Astrocyte of the spinal cord (primary cell): ENCODE data around the gene DPYSL3.

Experiments
- DNase-seq: peaks from one replicate; pipeline ENCODE4 v3.0.0; 2011; ENCODE audit warnings: low read depth, low spot score
- H3K4me3 ChIP-seq: 2 replicates; pipeline ENCODE4 v1.5.1; 2011; ENCODE audit warnings: low read depth, mild to moderate bottlenecking, low read length, moderate library complexity
- CTCF ChIP-seq: IDR thresholded peaks from 2 replicates; pipeline ENCODE4 v1.5.1; 2012; ENCODE audit warnings: low read depth, mild to moderate bottlenecking, low read length, inconsistent platforms
- in situ Hi-C: cut with HindIII; loops from 2 replicates; pipeline ENCODE4 v1.10.0; 2017; ENCODE audit warnings: low sequenced_read_pairs

The DPYSL3 gene

GRCh38 chr5:147412561-147412960, 97.3 kb downstream of the DPYSL3 start:
- no peak for DNase-seq
- in situ Hi-C loops, result no loop called here
- H3K4me3 ChIP-seq, result no peak overlapping the region
- TF ChIP-seq CTCF, result no peak

- DNase-seq, result no peak
- TF ChIP-seq CTCF, result no peak
- in situ Hi-C loops, result no loop called here
- H3K4me3 ChIP-seq, result no peak overlapping the region
Observed at GRCh38 chr5:147411359-147412319, 98.2 kb downstream of the DPYSL3 start.

GRCh38 chr5:147410496-147411358, 99.1 kb downstream of the DPYSL3 start:
- DNase-seq, result no peak
- in situ Hi-C loops, result no loop called here

GRCh38 chr5:147408980-147409379, 100.9 kb downstream of the DPYSL3 start:
- in situ Hi-C loops, result no loop called here
- TF ChIP-seq CTCF, result no peak
- H3K4me3 ChIP-seq, result no peak overlapping the region
- DNase-seq, result no peak

More at GRCh38 chr5:147410496-147411358, 99.1 kb downstream of the DPYSL3 start:
- TF ChIP-seq CTCF, result no peak
- no peak overlapping the region for H3K4me3 ChIP-seq

GRCh38 chr5:147407094-147407681, 102.7 kb downstream of the DPYSL3 start:
- peak; percentile 92 for DNase-seq
- H3K4me3 ChIP-seq, result no peak overlapping the region
- no peak for TF ChIP-seq CTCF
- in situ Hi-C loops, result no loop called here

- H3K4me3 ChIP-seq, result no peak overlapping the region
- in situ Hi-C loops, result no loop called here
- no peak for DNase-seq
- TF ChIP-seq CTCF, result no peak
Observed at GRCh38 chr5:147406636-147407035, 103.2 kb downstream of the DPYSL3 start.
